ENCODE results near the gene SPSB2.

The SPSB2 gene

DNA sequence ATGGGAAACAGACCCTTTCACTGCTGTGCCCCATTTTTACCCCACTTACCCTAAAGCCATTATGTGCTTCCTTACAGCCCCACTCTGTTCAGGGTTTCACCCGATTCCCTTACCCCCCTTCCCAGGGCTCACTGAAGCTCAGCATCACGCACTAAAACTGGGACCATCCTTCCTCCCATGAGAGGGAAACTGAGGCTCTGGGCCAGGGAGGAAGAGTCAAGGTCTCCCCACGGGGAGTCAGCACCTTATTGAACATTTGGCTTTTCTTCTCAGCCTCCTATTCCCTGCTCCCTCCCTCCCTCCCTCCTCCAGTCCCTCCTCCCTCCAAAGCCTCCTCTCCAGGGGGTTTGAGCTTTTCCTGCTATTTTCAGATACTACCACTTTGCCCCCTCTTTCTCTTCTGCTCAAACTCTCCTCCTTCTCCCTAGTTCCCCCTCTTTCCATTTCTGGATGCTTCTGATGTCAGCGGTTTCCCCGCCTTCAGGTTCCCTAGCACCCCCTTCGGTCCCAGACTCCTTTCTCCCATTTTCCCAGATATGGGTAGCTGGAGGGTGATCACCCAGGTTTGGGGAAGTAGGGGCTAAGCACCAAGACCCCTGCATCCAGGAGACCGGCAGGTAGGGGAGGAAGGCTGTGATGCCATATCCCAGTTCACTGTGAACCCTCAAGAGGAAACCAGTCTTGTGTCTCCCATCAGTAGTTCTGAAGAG, 50.5 kb downstream of the SPSB2 start:
- TF ChIP-seq ZNF274 (IDR thresholded peaks at IDR 0.05; ENCODE audit: low read depth, low read length) = no peak
- H3K4me3 ChIP-seq (ENCODE audit: low read length) = no peak overlapping the region

DNA sequence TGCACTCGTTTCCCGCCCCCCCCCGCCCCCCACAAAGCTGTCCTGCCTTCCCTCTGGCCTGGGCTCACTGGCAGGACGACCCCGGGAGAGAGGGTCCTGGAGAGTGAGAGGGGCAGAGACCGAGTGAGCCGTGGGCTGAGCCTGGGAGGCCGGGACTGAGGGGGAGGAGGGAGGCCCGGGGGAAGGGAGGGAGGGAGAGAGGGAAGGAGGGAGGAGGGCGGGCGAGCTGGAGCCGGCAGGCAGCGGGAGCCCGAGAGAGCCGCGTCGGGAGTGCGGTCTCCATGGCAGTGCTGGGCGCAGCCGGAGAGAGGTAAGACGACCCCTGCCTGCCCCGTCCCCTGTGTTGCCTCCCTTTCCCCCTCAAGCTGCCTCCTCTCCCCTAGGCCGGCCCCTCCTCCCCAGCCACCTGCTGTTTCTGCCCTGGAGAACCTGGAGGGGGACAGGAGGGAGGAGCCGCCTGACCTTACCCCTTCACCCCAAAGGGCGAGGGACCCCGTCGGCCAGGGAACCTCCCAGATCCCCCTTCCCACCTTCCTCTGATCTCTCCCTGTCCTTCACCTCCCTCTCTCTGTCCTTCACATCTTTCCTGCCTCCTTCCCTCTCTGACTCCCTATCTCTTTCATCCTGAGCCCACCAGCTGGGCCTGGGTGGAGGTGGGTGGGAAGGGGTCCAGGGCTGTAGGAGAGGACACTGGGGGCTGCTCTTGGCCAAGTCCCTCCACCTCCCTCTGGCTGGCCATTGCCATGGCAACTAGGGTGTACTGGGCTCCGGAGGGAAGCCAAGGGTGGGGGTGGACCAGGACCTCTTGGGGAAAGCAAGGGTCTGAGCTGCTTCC, 51.3 kb downstream of the SPSB2 start, which contains the start of gene GPR162:
Gene GPR162 (plus strand): TSS at position 231 of the 835 bp plus-strand sequence. CDS start 2,078 bp downstream, outside the sequence.
- no peak within 1 kb of the TSS for H3K4me3 ChIP-seq (ENCODE audit: low read length)
- TF ChIP-seq ZNF274 (IDR thresholded peaks at IDR 0.05; ENCODE audit: low read depth, low read length) = no peak

All from GM08714 (cell line).